Kidney (tissue), 14 donors: ENCODE measurements around the gene KANK2. TPM values are rescaled to one million over a fixed set of nuclear protein-coding genes. Genes with fewer than 3 reads are reported as not detected.

Experiments used
- DNase-seq, 5 donors: peaks; one replicate each; pipeline ENCODE4 v3.0.0-alpha.2; 2013 to 2020
- FAIRE-seq: peaks from 2 replicates; lab custom pipeline; 2012; peaks lifted over from hg19 to GRCh38; lab: Jason Lieb, UNC
- H3K27ac ChIP-seq, 2 donors: one replicate each; pipeline ENCODE4 v1.7.0; 2013; ENCODE audit warnings: low read depth in 2 of 2, low read length in 2 of 2, inconsistent platforms in 1 of 2
- H3K27me3 ChIP-seq: one replicate; pipeline ENCODE4 v1.7.1; 2013; ENCODE audit warnings: low read length, inconsistent platforms; ENCODE audit not compliant: control insufficient read depth, insufficient read depth
- H3K36me3 ChIP-seq, 3 donors: one replicate each; pipeline versions ENCODE4 v1.7.0 to v1.7.1; 2013; ENCODE audit warnings: low read length in 3 of 3, control low read depth in 1 of 3, inconsistent platforms in 1 of 3; ENCODE audit not compliant: insufficient read depth in 3 of 3, control insufficient read depth in 2 of 3
- H3K4me1 ChIP-seq, 3 donors: one replicate each; pipeline versions ENCODE4 v1.7.0 to v1.7.1; 2013; ENCODE audit warnings: low read length in 3 of 3, inconsistent platforms in 1 of 3, low read depth in 1 of 3; ENCODE audit not compliant: control insufficient read depth in 2 of 3, insufficient read depth in 2 of 3
- H3K4me3 ChIP-seq, 3 donors: one replicate each; pipeline versions ENCODE4 v1.7.0 to v1.8.1; 2013; ENCODE audit warnings: low read length in 3 of 3, control low read depth in 1 of 3, inconsistent platforms in 1 of 3
- H3K9ac ChIP-seq, 3 donors: one replicate each; pipeline versions ENCODE4 v1.7.0 to v1.7.1; 2013; ENCODE audit warnings: low read length in 3 of 3, control low read depth in 1 of 3, inconsistent platforms in 1 of 3
- H3K9me3 ChIP-seq, 3 donors: one replicate each; pipeline versions ENCODE4 v1.7.0 to v1.7.1; 2013; ENCODE audit warnings: low read length in 3 of 3, control low read depth in 1 of 3, inconsistent platforms in 1 of 3; ENCODE audit not compliant: control insufficient read depth in 2 of 3, insufficient read depth in 1 of 3
- intact Hi-C: fragments of 100-400 bp; cut with DNase I; formaldehyde crosslinking; loops from one replicate; pipeline ENCODE4 v1.11.1; 2022
- polyA plus RNA-seq: library from polyadenylated mRNA; stranded (reverse); fragments of 350-450 nt; fragmentation: Illumina TruSeq; extraction: RNeasy Lipid Tissue Mini Kit (QIAGEN cat#74804); gene quantifications from one replicate; pipeline ENCODE4 v1.2.3, GENCODE V29; 2014; ENCODE audit warnings: low read depth, low replicate concordance; ENCODE audit not compliant: insufficient read depth
- total RNA-seq: library from RNA; stranded (reverse); fragmentation: NEBNext Ultra II Directional; extraction: Animal tissue kit (Norgen Biotek cat#: 25700); gene quantifications from one replicate; pipeline ENCODE4 v1.2.1, GENCODE V29; 2021
- TF ChIP-seq, protein P1 (sequence below): IDR thresholded peaks from 3 replicates; pipeline ENCODE4 v1.5.1; 2012; ENCODE audit warnings: mild to moderate bottlenecking, moderate library complexity, borderline replicate concordance; ENCODE audit not compliant: insufficient read depth; ENCODE audit errors: extremely low read depth
- donor health status: control.
- donor health status: control.
- donor health status: control.
- donor health status: control.
- donor health status: control.
- donor health status: DM: yes; HTN: yes; CAD: no.
- donor health status: Normal renal cell carcinoma (clear cell type).

Gene KANK2
- total and polyA plus RNA-seq, 2 donors from 2014 or later = 37.5 to 119 TPM

- Histone ChIP-seq H3K9ac (peak within 1 kb of the TSS in 2 of 3 donors; percentile 47 to 69), H3K9me3 (no peaks in the 10 kb centered on the region), H3K4me1 (peaks cover 0 to 8% (median 8%) of the 10 kb centered on the region in 3 donors), H3K27me3 (no peaks in the 10 kb centered on the region), H3K4me3 (peak within 1 kb of the TSS; percentile 60 to 78 (median 67)), H3K27ac (peak within 1 kb of the TSS in 1 of 2 donors; percentile 28), H3K36me3 (no peaks in the 10 kb centered on the region)
- TF ChIP-seq, protein P1, sequence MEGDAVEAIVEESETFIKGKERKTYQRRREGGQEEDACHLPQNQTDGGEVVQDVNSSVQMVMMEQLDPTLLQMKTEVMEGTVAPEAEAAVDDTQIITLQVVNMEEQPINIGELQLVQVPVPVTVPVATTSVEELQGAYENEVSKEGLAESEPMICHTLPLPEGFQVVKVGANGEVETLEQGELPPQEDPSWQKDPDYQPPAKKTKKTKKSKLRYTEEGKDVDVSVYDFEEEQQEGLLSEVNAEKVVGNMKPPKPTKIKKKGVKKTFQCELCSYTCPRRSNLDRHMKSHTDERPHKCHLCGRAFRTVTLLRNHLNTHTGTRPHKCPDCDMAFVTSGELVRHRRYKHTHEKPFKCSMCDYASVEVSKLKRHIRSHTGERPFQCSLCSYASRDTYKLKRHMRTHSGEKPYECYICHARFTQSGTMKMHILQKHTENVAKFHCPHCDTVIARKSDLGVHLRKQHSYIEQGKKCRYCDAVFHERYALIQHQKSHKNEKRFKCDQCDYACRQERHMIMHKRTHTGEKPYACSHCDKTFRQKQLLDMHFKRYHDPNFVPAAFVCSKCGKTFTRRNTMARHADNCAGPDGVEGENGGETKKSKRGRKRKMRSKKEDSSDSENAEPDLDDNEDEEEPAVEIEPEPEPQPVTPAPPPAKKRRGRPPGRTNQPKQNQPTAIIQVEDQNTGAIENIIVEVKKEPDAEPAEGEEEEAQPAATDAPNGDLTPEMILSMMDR = no peak
- DNase-seq (peak; percentile 98 to 99 (median 98)), FAIRE-seq (peak; percentile 96)
- intact Hi-C loops = no loop called here
Measured at GRCh38 chr19:11155373-11156120, 41.8 kb downstream of the KANK2 start, which contains the start of gene SPC24. TSS of gene SPC24 (minus strand) at chr19:11155782. CDS start at chr19:11155776, 6 bp downstream.

DNA sequence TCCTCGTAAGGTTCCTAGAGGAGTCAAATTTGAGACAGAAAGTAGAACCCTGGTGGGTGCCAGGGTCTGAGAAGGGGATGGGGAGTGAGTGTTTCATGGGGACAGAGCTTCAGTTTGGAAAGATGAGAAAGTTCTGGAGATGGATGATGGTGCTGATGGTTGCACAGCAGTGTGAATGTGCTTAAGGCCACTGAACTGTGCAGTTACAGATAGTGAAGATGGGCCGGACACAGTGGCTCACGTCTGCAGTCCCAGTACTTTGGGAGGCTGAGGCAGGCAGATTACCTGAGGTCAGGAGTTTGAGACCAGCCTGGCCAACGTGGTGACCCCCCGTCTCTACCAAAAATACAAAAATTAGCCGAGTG is 42.7 kb downstream of the KANK2 start:
- DNase-seq = no peak
- H3K36me3 ChIP-seq = no peaks in the 10 kb centered on the region
- no peaks in the 10 kb centered on the region for H3K27me3 ChIP-seq
- H3K4me1 ChIP-seq = peaks cover 0 to 8% (median 8%) of the 10 kb centered on the region in 3 donors
- TF ChIP-seq, protein P1 = no peak
- H3K27ac ChIP-seq = no peak overlapping the region
- FAIRE-seq = no peak
- H3K9me3 ChIP-seq = no peaks in the 10 kb centered on the region
- peak overlapping the region in 1 of 3 donors; percentile 75 for H3K4me3 ChIP-seq
- intact Hi-C loops = no loop called here
- H3K9ac ChIP-seq = no peak overlapping the region

- FAIRE-seq (no peak), DNase-seq (peak in 1 of 5 donors; percentile 85)
- Histone ChIP-seq H3K9me3 (no peaks in the 10 kb centered on the region), H3K27me3 (no peaks in the 10 kb centered on the region), H3K4me3 (no peak overlapping the region), H3K9ac (no peak overlapping the region), H3K4me1 (peaks cover 0 to 8% (median 8%) of the 10 kb centered on the region in 3 donors), H3K36me3 (no peaks in the 10 kb centered on the region), H3K27ac (peak overlapping the region; percentile 74 to 80)
- TF ChIP-seq, protein P1 = no peak
- intact Hi-C loops = no loop called here
Measured at GRCh38 chr19:11152318-11153062, 44.9 kb downstream of the KANK2 start.
